ENCODE results near the gene PEPD.

DNA sequence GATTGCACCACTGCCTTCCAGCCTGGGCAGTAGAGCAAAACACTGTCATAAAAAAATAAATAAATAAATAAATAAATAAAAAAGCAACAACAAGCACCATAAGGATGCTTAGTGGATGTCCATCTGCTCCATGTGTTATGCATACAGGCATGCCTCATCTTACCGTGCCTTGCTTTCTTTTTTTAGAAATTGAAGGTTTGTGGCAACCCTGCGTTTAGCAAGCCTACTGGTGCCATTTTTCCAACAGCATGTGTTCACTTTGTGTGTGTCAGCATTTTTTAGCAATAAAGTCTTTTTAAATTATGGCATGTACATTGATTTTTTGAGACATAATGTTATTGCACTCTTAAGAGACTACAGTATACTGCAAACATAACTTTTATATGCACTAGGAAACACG, 68.3 kb downstream of the PEPD start:
- TF ChIP-seq, protein P1, sequence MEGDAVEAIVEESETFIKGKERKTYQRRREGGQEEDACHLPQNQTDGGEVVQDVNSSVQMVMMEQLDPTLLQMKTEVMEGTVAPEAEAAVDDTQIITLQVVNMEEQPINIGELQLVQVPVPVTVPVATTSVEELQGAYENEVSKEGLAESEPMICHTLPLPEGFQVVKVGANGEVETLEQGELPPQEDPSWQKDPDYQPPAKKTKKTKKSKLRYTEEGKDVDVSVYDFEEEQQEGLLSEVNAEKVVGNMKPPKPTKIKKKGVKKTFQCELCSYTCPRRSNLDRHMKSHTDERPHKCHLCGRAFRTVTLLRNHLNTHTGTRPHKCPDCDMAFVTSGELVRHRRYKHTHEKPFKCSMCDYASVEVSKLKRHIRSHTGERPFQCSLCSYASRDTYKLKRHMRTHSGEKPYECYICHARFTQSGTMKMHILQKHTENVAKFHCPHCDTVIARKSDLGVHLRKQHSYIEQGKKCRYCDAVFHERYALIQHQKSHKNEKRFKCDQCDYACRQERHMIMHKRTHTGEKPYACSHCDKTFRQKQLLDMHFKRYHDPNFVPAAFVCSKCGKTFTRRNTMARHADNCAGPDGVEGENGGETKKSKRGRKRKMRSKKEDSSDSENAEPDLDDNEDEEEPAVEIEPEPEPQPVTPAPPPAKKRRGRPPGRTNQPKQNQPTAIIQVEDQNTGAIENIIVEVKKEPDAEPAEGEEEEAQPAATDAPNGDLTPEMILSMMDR (IDR thresholded peaks at IDR 0.05): no peak
- no peak for TF ChIP-seq ZFX (IDR thresholded peaks at IDR 0.05; ENCODE audit: borderline replicate concordance)
